Ishikawa (cell line): ENCODE measurements around the gene IQSEC3.

Source experiments
- CEBPB ChIP-seq: IDR thresholded peaks from 2 replicates; pipeline ENCODE4 v1.6.1; 2012
- CREB1 ChIP-seq: IDR thresholded peaks from 2 replicates; pipeline ENCODE4 v1.6.1; 2012; ENCODE audit warnings: low read depth
- EGR1 ChIP-seq: IDR thresholded peaks from 2 replicates; pipeline ENCODE4 v1.6.1; 2012
- EP300 ChIP-seq: IDR thresholded peaks from 2 replicates; pipeline ENCODE4 v1.6.1; 2012; ENCODE audit warnings: borderline replicate concordance
- FOXM1 ChIP-seq: IDR thresholded peaks from 2 replicates; pipeline ENCODE4 v1.6.1; 2012; ENCODE audit warnings: low read depth, borderline replicate concordance
- MAX ChIP-seq: IDR thresholded peaks from 2 replicates; pipeline ENCODE4 v1.6.1; 2012
- NFIC ChIP-seq: IDR thresholded peaks from 2 replicates; pipeline ENCODE4 v1.6.1; 2012
- RAD21 ChIP-seq: IDR thresholded peaks from 2 replicates; pipeline ENCODE4 v1.6.1; 2012; ENCODE audit warnings: low read depth
- REST ChIP-seq: IDR thresholded peaks from 2 replicates; pipeline ENCODE4 v1.6.1; 2012; ENCODE audit warnings: low read depth, mild to moderate bottlenecking
- TAF1 ChIP-seq: IDR thresholded peaks from 2 replicates; pipeline ENCODE4 v1.6.1; 2012; ENCODE audit warnings: low read depth, mild to moderate bottlenecking
- TCF12 ChIP-seq: IDR thresholded peaks from 2 replicates; pipeline ENCODE4 v1.6.1; 2012; ENCODE audit warnings: low read depth
- TEAD4 ChIP-seq: IDR thresholded peaks from 2 replicates; pipeline ENCODE4 v1.6.1; 2012
- YY1 ChIP-seq: IDR thresholded peaks from 2 replicates; pipeline ENCODE4 v1.6.1; 2012; ENCODE audit warnings: low read depth
- ZBTB7A ChIP-seq: IDR thresholded peaks from 2 replicates; pipeline ENCODE4 v1.6.1; 2012; ENCODE audit warnings: low read depth
- TF ChIP-seq, protein P1 (sequence below): IDR thresholded peaks from 2 replicates; pipeline ENCODE4 v1.6.1; 2012

IQSEC3 gene

DNA sequence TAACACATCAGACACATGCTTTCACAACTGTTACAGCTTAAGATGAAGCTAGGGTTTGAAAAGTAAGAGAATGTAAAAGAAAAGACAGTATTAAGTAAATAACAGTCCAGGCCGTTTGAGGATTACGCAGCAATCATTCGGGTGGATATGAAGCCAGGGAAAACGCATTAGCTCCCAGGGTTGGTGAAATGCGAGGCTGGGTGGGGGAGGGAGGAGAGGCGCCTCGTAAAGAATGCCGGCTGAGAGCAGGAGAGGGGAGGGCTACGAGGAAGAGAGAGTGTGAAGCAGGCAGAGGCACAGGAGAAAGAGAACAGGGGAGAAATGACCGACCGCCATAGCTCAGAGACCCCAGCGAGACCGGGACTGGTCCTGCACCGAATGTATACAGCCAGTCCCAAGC, 73.0 kb downstream of the IQSEC3 start:
- TF ChIP-seq NFIC (no peak), CEBPB (no peak), MAX (no peak), TAF1 (no peak), RAD21 (no peak), CREB1 (no peak)
- TF ChIP-seq, protein P1, sequence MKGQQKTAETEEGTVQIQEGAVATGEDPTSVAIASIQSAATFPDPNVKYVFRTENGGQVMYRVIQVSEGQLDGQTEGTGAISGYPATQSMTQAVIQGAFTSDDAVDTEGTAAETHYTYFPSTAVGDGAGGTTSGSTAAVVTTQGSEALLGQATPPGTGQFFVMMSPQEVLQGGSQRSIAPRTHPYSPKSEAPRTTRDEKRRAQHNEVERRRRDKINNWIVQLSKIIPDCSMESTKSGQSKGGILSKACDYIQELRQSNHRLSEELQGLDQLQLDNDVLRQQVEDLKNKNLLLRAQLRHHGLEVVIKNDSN, result no peak

GRCh38 chr12:140162-140561, 73.6 kb downstream of the IQSEC3 start:
- no peak for TF ChIP-seq REST
- no peak for TF ChIP-seq RAD21
- no peak for TF ChIP-seq MAX
- no peak for TF ChIP-seq TEAD4
- TF ChIP-seq TCF12, result no peak
- TF ChIP-seq YY1, result no peak
- no peak for TF ChIP-seq ZBTB7A

DNA sequence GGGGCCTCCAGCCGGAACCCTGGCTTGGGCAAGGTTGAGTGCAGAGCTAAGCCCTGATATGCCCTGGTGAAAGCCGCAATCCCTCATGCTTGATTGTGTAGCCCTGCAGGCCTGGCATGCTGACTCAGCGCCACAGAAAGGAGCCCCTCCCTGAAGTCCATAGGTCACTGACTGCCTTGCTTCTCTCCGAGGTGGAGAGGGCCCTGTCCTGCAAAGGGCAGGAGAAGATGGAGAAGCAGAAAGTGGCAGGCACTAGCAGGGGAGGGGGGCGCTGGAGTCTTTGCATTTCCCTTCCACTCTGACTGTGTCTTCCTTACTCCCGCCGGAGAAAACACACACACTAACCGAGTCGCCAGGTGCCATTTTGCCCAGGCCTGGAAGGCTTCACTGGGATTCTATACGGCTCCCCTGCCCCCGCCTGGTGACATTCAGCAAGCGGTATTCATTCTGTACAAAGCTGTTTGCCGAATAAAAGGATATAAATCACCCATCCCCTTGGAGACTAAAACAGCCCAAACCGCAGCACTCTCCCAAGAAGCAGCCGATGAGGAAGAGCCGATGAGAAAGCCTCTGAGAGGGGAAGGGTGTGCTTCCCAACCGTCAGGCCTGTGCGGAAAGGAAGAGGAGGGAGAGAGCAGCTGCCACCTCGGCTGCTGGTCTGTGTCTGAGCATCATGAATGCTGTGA, 77.5 kb downstream of the IQSEC3 start:
- TF ChIP-seq TEAD4 (no peak), YY1 (no peak), TAF1 (no peak), ZBTB7A (no peak), CREB1 (no peak), FOXM1 (no peak), REST (no peak)
- TF ChIP-seq, protein P1, result no peak

DNA sequence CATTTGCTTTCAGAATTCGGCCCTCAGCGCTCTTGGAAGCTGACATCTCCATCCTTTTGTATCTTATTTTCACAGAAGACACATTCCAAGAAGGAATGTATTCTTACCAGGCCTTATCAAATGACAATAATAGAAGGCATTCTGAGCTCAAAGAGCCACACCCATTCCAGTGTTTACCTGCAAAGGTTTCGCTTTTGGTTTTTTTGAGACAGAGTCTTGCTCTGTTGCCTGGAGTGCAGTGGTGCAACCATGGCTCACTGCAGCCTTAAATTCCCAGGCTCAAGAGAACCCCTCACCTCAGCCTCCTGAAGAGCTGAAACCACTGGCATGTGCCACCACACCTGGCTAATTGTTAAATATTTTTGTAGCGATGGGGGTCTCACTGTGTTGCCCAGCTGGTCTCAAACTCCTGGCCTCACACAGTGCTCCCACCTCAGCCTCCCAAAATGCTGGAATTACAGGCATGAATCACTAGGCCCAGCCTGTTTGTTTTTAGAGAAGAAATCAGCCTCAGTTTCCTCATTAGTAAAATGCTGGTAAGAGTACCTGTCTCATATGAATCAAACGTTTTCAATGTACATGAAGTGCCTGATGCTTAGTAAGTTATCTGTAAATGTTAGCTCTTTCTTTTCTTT, 78.2 kb downstream of the IQSEC3 start:
- TF ChIP-seq EP300 (no peak), TEAD4 (no peak), NFIC (no peak), TCF12 (no peak), CEBPB (no peak), REST (no peak), RAD21 (no peak), ZBTB7A (no peak)

GRCh38 chr12:145369-145960, 78.9 kb downstream of the IQSEC3 start:
- TF ChIP-seq RAD21 (no peak), EGR1 (no peak), TEAD4 (no peak), MAX (no peak), FOXM1 (no peak), REST (no peak), EP300 (no peak), TCF12 (no peak), CEBPB (no peak), YY1 (no peak), CREB1 (no peak), TAF1 (no peak)
- TF ChIP-seq, protein P1, result no peak
